ENCODE results near the gene KRTAP16-1.

Gene KRTAP16-1

GRCh38 chr17:41302981-41303380 lies 6.1 kb downstream of the KRTAP16-1 start:
- no peak overlapping the region for H3K9ac ChIP-seq (ENCODE audit: low read depth in 1 of 2, low read length in 2 of 2)
- H3K4me1 ChIP-seq (ENCODE audit: control insufficient read depth in 1 of 2, insufficient read depth in 2 of 2, low read length in 2 of 2) = peaks cover 0 to under 1% of the 10 kb centered on the region in 2 donors
- no peak overlapping the region for H3K4me3 ChIP-seq (ENCODE audit: low read depth in 1 of 2, low read length in 2 of 2)
- H3K27ac ChIP-seq (ENCODE audit: low read depth, low read length) = no peak overlapping the region
- peaks cover 5 to 9% of the 10 kb centered on the region in 2 donors for H3K27me3 ChIP-seq (ENCODE audit: control insufficient read depth in 1 of 2, insufficient read depth in 2 of 2, low read length in 2 of 2)
- no peaks in the 10 kb centered on the region for H3K9me3 ChIP-seq (ENCODE audit: control insufficient read depth in 1 of 2, low read length in 2 of 2)
- no peaks in the 10 kb centered on the region for H3K36me3 ChIP-seq (ENCODE audit: control insufficient read depth in 1 of 2, insufficient read depth in 2 of 2, low read length in 2 of 2)

GRCh38 chr17:41301916-41302901 lies 6.9 kb downstream of the KRTAP16-1 start, which contains the start of gene KRTAP29-1:
Gene KRTAP29-1 (minus strand): TSS chr17:41302851. CDS start chr17:41302851, 0 bp downstream.
- Histone ChIP-seq H3K4me3 (ENCODE audit: low read depth in 1 of 2, low read length in 2 of 2) (no peak within 1 kb of the TSS), H3K9me3 (ENCODE audit: control insufficient read depth in 1 of 2, low read length in 2 of 2) (no peaks in the 10 kb centered on the region), H3K36me3 (ENCODE audit: control insufficient read depth in 1 of 2, insufficient read depth in 2 of 2, low read length in 2 of 2) (no peaks in the 10 kb centered on the region), H3K27ac (ENCODE audit: low read depth, low read length) (no peak within 1 kb of the TSS), H3K9ac (ENCODE audit: low read depth in 1 of 2, low read length in 2 of 2) (no peak within 1 kb of the TSS), H3K27me3 (ENCODE audit: control insufficient read depth in 1 of 2, insufficient read depth in 2 of 2, low read length in 2 of 2) (peaks cover under 1 to 9% of the 10 kb centered on the region in 2 donors), H3K4me1 (ENCODE audit: control insufficient read depth in 1 of 2, insufficient read depth in 2 of 2, low read length in 2 of 2) (no peaks in the 10 kb centered on the region)

GRCh38 chr17:41301204-41301790 lies 7.8 kb downstream of the KRTAP16-1 start:
- Histone ChIP-seq H3K9me3 (ENCODE audit: control insufficient read depth in 1 of 2, low read length in 2 of 2) (no peaks in the 10 kb centered on the region), H3K27ac (ENCODE audit: low read depth, low read length) (no peak overlapping the region), H3K36me3 (ENCODE audit: control insufficient read depth in 1 of 2, insufficient read depth in 2 of 2, low read length in 2 of 2) (no peaks in the 10 kb centered on the region), H3K27me3 (ENCODE audit: control insufficient read depth in 1 of 2, insufficient read depth in 2 of 2, low read length in 2 of 2) (peaks cover 0 to 9% of the 10 kb centered on the region in 2 donors), H3K4me3 (ENCODE audit: low read depth in 1 of 2, low read length in 2 of 2) (no peak overlapping the region), H3K9ac (ENCODE audit: low read depth in 1 of 2, low read length in 2 of 2) (no peak overlapping the region), H3K4me1 (ENCODE audit: control insufficient read depth in 1 of 2, insufficient read depth in 2 of 2, low read length in 2 of 2) (no peaks in the 10 kb centered on the region)

- H3K36me3 ChIP-seq (ENCODE audit: control insufficient read depth in 1 of 2, insufficient read depth in 2 of 2, low read length in 2 of 2) = no peaks in the 10 kb centered on the region
- H3K9me3 ChIP-seq (ENCODE audit: control insufficient read depth in 1 of 2, low read length in 2 of 2) = no peaks in the 10 kb centered on the region
- H3K4me3 ChIP-seq (ENCODE audit: low read depth in 1 of 2, low read length in 2 of 2) = no peak overlapping the region
- H3K27me3 ChIP-seq (ENCODE audit: control insufficient read depth in 1 of 2, insufficient read depth in 2 of 2, low read length in 2 of 2) = peaks cover 0 to 9% of the 10 kb centered on the region in 2 donors
- H3K4me1 ChIP-seq (ENCODE audit: control insufficient read depth in 1 of 2, insufficient read depth in 2 of 2, low read length in 2 of 2) = no peaks in the 10 kb centered on the region
- H3K9ac ChIP-seq (ENCODE audit: low read depth in 1 of 2, low read length in 2 of 2) = no peak overlapping the region
- no peak overlapping the region for H3K27ac ChIP-seq (ENCODE audit: low read depth, low read length)
Observed at GRCh38 chr17:41298458-41299135, 10.5 kb downstream of the KRTAP16-1 start.

- Histone ChIP-seq H3K9ac (ENCODE audit: low read depth in 1 of 2, low read length in 2 of 2) (no peak overlapping the region), H3K4me1 (ENCODE audit: control insufficient read depth in 1 of 2, insufficient read depth in 2 of 2, low read length in 2 of 2) (no peaks in the 10 kb centered on the region), H3K4me3 (ENCODE audit: low read depth in 1 of 2, low read length in 2 of 2) (no peak overlapping the region), H3K9me3 (ENCODE audit: control insufficient read depth in 1 of 2, low read length in 2 of 2) (no peaks in the 10 kb centered on the region), H3K27ac (ENCODE audit: low read depth, low read length) (no peak overlapping the region), H3K27me3 (ENCODE audit: control insufficient read depth in 1 of 2, insufficient read depth in 2 of 2, low read length in 2 of 2) (no peaks in the 10 kb centered on the region), H3K36me3 (ENCODE audit: control insufficient read depth in 1 of 2, insufficient read depth in 2 of 2, low read length in 2 of 2) (no peaks in the 10 kb centered on the region)
Observed at GRCh38 chr17:41296846-41297245, 12.3 kb downstream of the KRTAP16-1 start.

GRCh38 chr17:41294016-41294415 lies 15.1 kb downstream of the KRTAP16-1 start:
- no peaks in the 10 kb centered on the region for H3K4me1 ChIP-seq (ENCODE audit: control insufficient read depth in 1 of 2, insufficient read depth in 2 of 2, low read length in 2 of 2)
- H3K36me3 ChIP-seq (ENCODE audit: control insufficient read depth in 1 of 2, insufficient read depth in 2 of 2, low read length in 2 of 2) = no peaks in the 10 kb centered on the region
- no peaks in the 10 kb centered on the region for H3K27me3 ChIP-seq (ENCODE audit: control insufficient read depth in 1 of 2, insufficient read depth in 2 of 2, low read length in 2 of 2)
- H3K9ac ChIP-seq (ENCODE audit: low read depth in 1 of 2, low read length in 2 of 2) = no peak overlapping the region
- no peak overlapping the region for H3K4me3 ChIP-seq (ENCODE audit: low read depth in 1 of 2, low read length in 2 of 2)
- no peaks in the 10 kb centered on the region for H3K9me3 ChIP-seq (ENCODE audit: control insufficient read depth in 1 of 2, low read length in 2 of 2)
- H3K27ac ChIP-seq (ENCODE audit: low read depth, low read length) = no peak overlapping the region

- Histone ChIP-seq H3K4me1 (ENCODE audit: control insufficient read depth in 1 of 2, insufficient read depth in 2 of 2, low read length in 2 of 2) (no peaks in the 10 kb centered on the region), H3K27me3 (ENCODE audit: control insufficient read depth in 1 of 2, insufficient read depth in 2 of 2, low read length in 2 of 2) (peaks cover 0 to 6% of the 10 kb centered on the region in 2 donors), H3K9ac (ENCODE audit: low read depth in 1 of 2, low read length in 2 of 2) (no peak overlapping the region)
Observed at GRCh38 chr17:41287050-41287449, 22.1 kb downstream of the KRTAP16-1 start.

GRCh38 chr17:41284546-41284945 lies 24.6 kb downstream of the KRTAP16-1 start:
- Histone ChIP-seq H3K27me3 (ENCODE audit: control insufficient read depth in 1 of 2, insufficient read depth in 2 of 2, low read length in 2 of 2) (peaks cover 0 to 6% of the 10 kb centered on the region in 2 donors), H3K4me1 (ENCODE audit: control insufficient read depth in 1 of 2, insufficient read depth in 2 of 2, low read length in 2 of 2) (no peaks in the 10 kb centered on the region), H3K9me3 (ENCODE audit: control insufficient read depth in 1 of 2, low read length in 2 of 2) (no peaks in the 10 kb centered on the region), H3K27ac (ENCODE audit: low read depth, low read length) (no peak overlapping the region), H3K9ac (ENCODE audit: low read depth in 1 of 2, low read length in 2 of 2) (no peak overlapping the region), H3K4me3 (ENCODE audit: low read depth in 1 of 2, low read length in 2 of 2) (no peak overlapping the region), H3K36me3 (ENCODE audit: control insufficient read depth in 1 of 2, insufficient read depth in 2 of 2, low read length in 2 of 2) (no peaks in the 10 kb centered on the region)

More at GRCh38 chr17:41287050-41287449, 22.1 kb downstream of the KRTAP16-1 start:
- no peak overlapping the region for H3K27ac ChIP-seq (ENCODE audit: low read depth, low read length)
- no peaks in the 10 kb centered on the region for H3K9me3 ChIP-seq (ENCODE audit: control insufficient read depth in 1 of 2, low read length in 2 of 2)
- H3K4me3 ChIP-seq (ENCODE audit: low read depth in 1 of 2, low read length in 2 of 2) = no peak overlapping the region
- no peaks in the 10 kb centered on the region for H3K36me3 ChIP-seq (ENCODE audit: control insufficient read depth in 1 of 2, insufficient read depth in 2 of 2, low read length in 2 of 2)

DNA sequence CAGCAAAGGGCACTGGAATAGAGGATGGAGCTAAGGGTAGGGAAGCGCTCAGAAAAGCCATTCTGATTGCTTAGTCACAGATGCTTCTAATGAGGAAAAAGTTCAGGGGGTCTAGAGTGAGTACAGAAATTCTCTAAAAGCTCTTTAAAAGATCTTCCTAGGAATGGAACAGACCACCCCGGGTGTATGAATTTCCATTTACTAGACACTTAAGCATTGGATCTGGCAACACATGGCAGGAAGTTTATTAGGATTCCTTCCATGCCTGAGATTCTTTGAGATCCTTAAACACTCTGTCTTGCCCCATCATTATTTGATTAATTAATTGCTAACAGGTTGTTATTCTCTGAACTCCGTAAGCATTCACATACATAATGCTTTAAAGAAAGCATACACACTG lies 25.1 kb downstream of the KRTAP16-1 start:
- no peaks in the 10 kb centered on the region for H3K9me3 ChIP-seq (ENCODE audit: control insufficient read depth in 1 of 2, low read length in 2 of 2)
- no peaks in the 10 kb centered on the region for H3K4me1 ChIP-seq (ENCODE audit: control insufficient read depth in 1 of 2, insufficient read depth in 2 of 2, low read length in 2 of 2)

More for the DNA sequence above, 25.1 kb downstream of the KRTAP16-1 start:
- no peaks in the 10 kb centered on the region for H3K36me3 ChIP-seq (ENCODE audit: control insufficient read depth in 1 of 2, insufficient read depth in 2 of 2, low read length in 2 of 2)
- no peak overlapping the region for H3K4me3 ChIP-seq (ENCODE audit: low read depth in 1 of 2, low read length in 2 of 2)
- no peak overlapping the region for H3K27ac ChIP-seq (ENCODE audit: low read depth, low read length)
- peaks cover 0 to 6% of the 10 kb centered on the region in 2 donors for H3K27me3 ChIP-seq (ENCODE audit: control insufficient read depth in 1 of 2, insufficient read depth in 2 of 2, low read length in 2 of 2)
- H3K9ac ChIP-seq (ENCODE audit: low read depth in 1 of 2, low read length in 2 of 2) = no peak overlapping the region

All from duodenal mucosa (tissue), 2 donors.